WTC11 (cell line): ENCODE results near the gene ACSS3.

Experiments
- ATF1 ChIP-seq: sonication (generic); formaldehyde crosslinking; IDR thresholded peaks from 2 replicates; pipeline ENCODE4 v1.8.1; 2023; ENCODE audit warnings: mild to moderate bottlenecking, moderate library complexity, missing genetic modification reagents
- EMX1 ChIP-seq: fragments of 250-450 bp; sonication (Bioruptor Pico); IDR thresholded peaks from 2 replicates; pipeline ENCODE4 v1.8.0; 2021; ENCODE audit warnings: mild to moderate bottlenecking
- TF ChIP-seq, protein P1 (sequence below): fragments of 200-600 bp; IDR thresholded peaks from 2 replicates; pipeline ENCODE4 v1.8.0; 2022; ENCODE audit warnings: antibody characterized with exemption
- TF ChIP-seq, protein P2 (sequence below): sonication (generic); formaldehyde crosslinking; IDR thresholded peaks from 2 replicates; pipeline ENCODE4 v1.8.1; 2023; ENCODE audit warnings: mild to moderate bottlenecking, missing genetic modification reagents, moderate library complexity

DNA sequence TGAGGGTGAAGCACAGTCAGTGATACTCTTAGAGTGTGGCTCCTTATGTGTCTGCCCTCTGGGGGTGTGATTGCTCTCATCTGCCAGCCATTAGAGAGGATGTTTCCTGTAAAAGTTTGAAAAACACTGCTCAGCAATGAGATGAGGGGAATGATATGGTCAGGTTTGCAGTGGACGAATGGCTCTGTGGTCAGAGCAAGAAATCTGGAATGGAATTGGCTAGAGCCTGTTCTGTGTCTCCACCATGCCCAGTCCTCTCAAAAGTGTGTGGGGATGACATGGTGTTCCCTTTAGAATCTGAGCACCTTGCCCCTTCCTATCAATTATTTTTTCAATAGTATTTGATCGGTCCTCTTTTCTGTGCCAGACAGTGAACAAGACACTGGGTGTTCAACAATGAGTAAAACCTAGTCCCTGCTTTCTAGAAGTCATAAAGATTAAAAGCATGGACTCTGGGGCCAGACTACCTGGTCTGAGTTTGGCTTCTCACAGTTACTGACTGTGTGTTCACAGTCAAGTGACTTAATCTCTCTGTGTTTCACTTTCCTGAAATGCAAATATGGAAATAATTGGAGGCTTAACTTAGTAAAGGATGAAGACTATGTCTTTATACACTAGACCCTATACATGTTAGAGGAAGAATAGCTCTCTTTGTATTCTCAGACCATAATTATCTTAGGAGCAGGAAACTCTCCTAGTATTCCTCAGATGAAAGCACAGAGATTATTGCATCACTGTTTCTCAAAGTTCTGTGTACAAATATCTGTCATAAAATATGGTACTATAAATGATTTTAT lies 1.6 kb downstream of the ACSS3 start:
- TF ChIP-seq EMX1 (CRISPR knock-in tag) (no peak), ATF1 (CRISPR knock-in tag) (no peak)
- TF ChIP-seq, protein P1, sequence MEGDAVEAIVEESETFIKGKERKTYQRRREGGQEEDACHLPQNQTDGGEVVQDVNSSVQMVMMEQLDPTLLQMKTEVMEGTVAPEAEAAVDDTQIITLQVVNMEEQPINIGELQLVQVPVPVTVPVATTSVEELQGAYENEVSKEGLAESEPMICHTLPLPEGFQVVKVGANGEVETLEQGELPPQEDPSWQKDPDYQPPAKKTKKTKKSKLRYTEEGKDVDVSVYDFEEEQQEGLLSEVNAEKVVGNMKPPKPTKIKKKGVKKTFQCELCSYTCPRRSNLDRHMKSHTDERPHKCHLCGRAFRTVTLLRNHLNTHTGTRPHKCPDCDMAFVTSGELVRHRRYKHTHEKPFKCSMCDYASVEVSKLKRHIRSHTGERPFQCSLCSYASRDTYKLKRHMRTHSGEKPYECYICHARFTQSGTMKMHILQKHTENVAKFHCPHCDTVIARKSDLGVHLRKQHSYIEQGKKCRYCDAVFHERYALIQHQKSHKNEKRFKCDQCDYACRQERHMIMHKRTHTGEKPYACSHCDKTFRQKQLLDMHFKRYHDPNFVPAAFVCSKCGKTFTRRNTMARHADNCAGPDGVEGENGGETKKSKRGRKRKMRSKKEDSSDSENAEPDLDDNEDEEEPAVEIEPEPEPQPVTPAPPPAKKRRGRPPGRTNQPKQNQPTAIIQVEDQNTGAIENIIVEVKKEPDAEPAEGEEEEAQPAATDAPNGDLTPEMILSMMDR, result no peak
- TF ChIP-seq, protein P2, sequence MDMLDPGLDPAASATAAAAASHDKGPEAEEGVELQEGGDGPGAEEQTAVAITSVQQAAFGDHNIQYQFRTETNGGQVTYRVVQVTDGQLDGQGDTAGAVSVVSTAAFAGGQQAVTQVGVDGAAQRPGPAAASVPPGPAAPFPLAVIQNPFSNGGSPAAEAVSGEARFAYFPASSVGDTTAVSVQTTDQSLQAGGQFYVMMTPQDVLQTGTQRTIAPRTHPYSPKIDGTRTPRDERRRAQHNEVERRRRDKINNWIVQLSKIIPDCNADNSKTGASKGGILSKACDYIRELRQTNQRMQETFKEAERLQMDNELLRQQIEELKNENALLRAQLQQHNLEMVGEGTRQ (CRISPR knock-in tag), result no peak
